Endothelial cell of umbilical vein (primary cell): ENCODE results near the gene HAUS6. TPM values are rescaled to one million over a fixed set of nuclear protein-coding genes. Genes with fewer than 3 reads are reported as not detected.
"Not testable (repeated sequence)": the region's sequence is repeated elsewhere in the genome, so short reads cannot be mapped to it uniquely, and the experiment has no call there.

Experiments
- BruUV-seq: library from RNA; stranded (reverse); fragments of 400-500 nt; replicated peaks from 2 replicates; lab custom pipeline; 2021; lab: Mats Ljungman, UMichigan
- CTCF ChIA-PET: fragments of 300-600, 350-600 bp; sonication (Branson Sonifier 250); formaldehyde crosslinking; loops from one replicate; lab custom pipeline; 2021; ENCODE audit warnings: antibody characterized with exemption, inconsistent platforms; lab: Charles Lee
- POLR2A ChIA-PET: fragments of 300-600, 350-600 bp; sonication (Branson Sonifier 250); formaldehyde crosslinking; loops from one replicate; lab custom pipeline; 2021; ENCODE audit warnings: antibody characterized with exemption, inconsistent platforms; lab: Charles Lee
- DNase-seq: peaks from one replicate; pipeline ENCODE4 v3.0.0-alpha.2; 2011; ENCODE audit warnings: low read depth, low spot score
- FAIRE-seq: peaks from 2 replicates; lab custom pipeline; 2011; peaks lifted over from hg19 to GRCh38; lab: Jason Lieb, UNC
- H2AFZ ChIP-seq: 2 replicates; pipeline ENCODE4 v1.6.0; 2012; ENCODE audit warnings: low read depth, low read length, control low read depth, inconsistent platforms
- H3K27ac ChIP-seq: 2 replicates; pipeline ENCODE4 v1.5.1; 2011; ENCODE audit warnings: low read depth, mild to moderate bottlenecking, control low read depth, low read length, moderate library complexity; ENCODE audit not compliant: insufficient read depth
- H3K27me3 ChIP-seq, 2 experiments: 2 replicates each; pipeline versions ENCODE4 v1.6.0 to v1.6.1; 2011; ENCODE audit warnings: low read length in 2 of 2, mixed read lengths in 1 of 2; ENCODE audit not compliant: control insufficient read depth in 2 of 2, insufficient read depth in 2 of 2
- H3K36me3 ChIP-seq, 2 experiments: 2 replicates in 1 of 2; 3 replicates in 1 of 2; pipeline ENCODE4 v1.5.1; 2011; ENCODE audit warnings: low read length in 2 of 2, mild to moderate bottlenecking in 1 of 2, moderate library complexity in 1 of 2; ENCODE audit not compliant: control insufficient read depth in 2 of 2, insufficient read depth in 2 of 2; ENCODE audit errors: extremely low read depth in 1 of 2
- H3K4me1 ChIP-seq: 3 replicates; pipeline ENCODE4 v1.5.1; 2011; ENCODE audit warnings: mild to moderate bottlenecking, low read length; ENCODE audit not compliant: control insufficient read depth, insufficient read depth; ENCODE audit errors: extremely low read depth
- H3K4me2 ChIP-seq: 2 replicates; pipeline ENCODE4 v1.6.1; 2011; ENCODE audit warnings: low read length, control low read depth, mixed read lengths; ENCODE audit not compliant: insufficient read depth
- H3K4me3 ChIP-seq, 3 experiments: fragments of 200-600 bp in 1 of 3; sonication (generic), shearing (Covaris generic) in 1 of 3; replicated peaks in 1 of 3; 2 replicates each; pipeline ENCODE4 v1.5.1; 2011 to 2016; ENCODE audit warnings: control low read depth in 3 of 3, low read length in 3 of 3, mild to moderate bottlenecking in 2 of 3, inconsistent platforms in 1 of 3, low read depth in 1 of 3, moderate library complexity in 1 of 3; ENCODE audit not compliant: insufficient read depth in 1 of 3
- H3K79me2 ChIP-seq: 2 replicates; pipeline ENCODE4 v1.6.0; 2012; ENCODE audit warnings: low read length, inconsistent platforms; ENCODE audit not compliant: control insufficient read depth, insufficient read depth
- H3K9ac ChIP-seq: replicated peaks from 2 replicates; pipeline ENCODE3; 2011; ENCODE audit warnings: low read length, control low read depth; ENCODE audit not compliant: insufficient read depth; ENCODE audit errors: extremely low read depth
- H3K9me1 ChIP-seq: replicated peaks from 3 replicates; pipeline ENCODE4 v1.6.0; 2011; ENCODE audit warnings: mild to moderate bottlenecking, low read length; ENCODE audit not compliant: control insufficient read depth, insufficient read depth; ENCODE audit errors: extremely low read depth
- H3K9me3 ChIP-seq: replicated peaks from 2 replicates; pipeline ENCODE4 v1.5.1; 2012; ENCODE audit warnings: low read length, inconsistent platforms; ENCODE audit not compliant: control insufficient read depth, insufficient read depth
- H4K20me1 ChIP-seq: replicated peaks from 2 replicates; pipeline ENCODE3; 2011; ENCODE audit warnings: mild to moderate bottlenecking, low read length; ENCODE audit not compliant: control insufficient read depth, insufficient read depth; ENCODE audit errors: extremely low read depth
- GATA2 ChIP-seq: IDR thresholded peaks from 2 replicates; pipeline ENCODE4 v1.7.0; 2011; ENCODE audit warnings: low read depth, mild to moderate bottlenecking, moderate library complexity, mixed read lengths, low read length; ENCODE audit not compliant: insufficient read length, insufficient read depth
- JUN ChIP-seq: IDR thresholded peaks from 2 replicates; pipeline ENCODE4 v1.6.1; 2011; ENCODE audit warnings: borderline replicate concordance, low read depth; ENCODE audit not compliant: insufficient read length, insufficient read depth
- MAX ChIP-seq: IDR thresholded peaks from 2 replicates; pipeline ENCODE4 v1.6.1; 2011; ENCODE audit not compliant: insufficient read depth, insufficient read length
- dilution Hi-C: fragments of 300-500 bp; cut with MboI; formaldehyde crosslinking; loops from one replicate; pipeline ENCODE4 v1.15.0; 2019; ENCODE audit warnings: low sequenced_read_pairs; ENCODE audit not compliant: extremely low pct_ligation_motif_present
- intact Hi-C: fragments of 100-400 bp; cut with micrococcal nuclease; formaldehyde crosslinking; loops from one replicate; pipeline ENCODE4 v1.10.0; 2022
- polyA plus RNA-seq, 4 experiments: library from polyadenylated mRNA; depleted of rRNA in 3 of 4; stranded (reverse) in 3 of 4; unstranded in 1 of 4; fragments of >200 nt; gene quantifications; 2 replicates each; pipeline versions ENCODE4 v1.2.1 to v1.2.3, GENCODE V29; 2011 to 2012; ENCODE audit warnings: missing spikeins in 1 of 4
- total RNA-seq: library from RNA; stranded (reverse); gene quantifications from 2 replicates; pipeline ENCODE4 v1.2.3, GENCODE V29; 2021

Gene HAUS6
- total and polyA plus RNA-seq, 2 donors (not counting 3 experiments of a cell fraction or from before 2014, with no cell fraction given), result 4.5 to 19.6 TPM

GRCh38 chr9:19023078-19023477 lies 79.6 kb downstream of the HAUS6 start:
- Histone ChIP-seq H3K4me1 (no peaks in the 10 kb centered on the region), H3K36me3 (no peaks in the 10 kb centered on the region), H3K79me2 (no peaks in the 10 kb centered on the region), H3K9me1 (no peaks in the 10 kb centered on the region), H3K4me2 (no peak overlapping the region), H4K20me1 (no peaks in the 10 kb centered on the region), H2AFZ (no peak overlapping the region), H3K27me3 (no peaks in the 10 kb centered on the region), H3K9me3 (no peaks in the 10 kb centered on the region), H3K27ac (no peak overlapping the region), H3K4me3 (no peak overlapping the region), H3K9ac (no peak overlapping the region)
- TF ChIP-seq JUN (no peak), GATA2 (no peak)
- no peak for DNase-seq
- no TSS peak for BruUV-seq
- ChIA-PET POLR2A (interaction anchor here (0.6 kb wide), 1 partner anchor 1278 kb away, joined by 7 read pairs; no protein-coding TSS in a partner anchor), CTCF (interaction anchor here (2.0 to 6.9 kb wide), 2 partner anchors 11 to 1210 kb away, joined by 6 to 136 read pairs; no protein-coding TSS in a partner anchor)
- intact Hi-C loops (no loop called here), dilution Hi-C loops (no loop called here)
- FAIRE-seq, result no peak

- CTCF ChIA-PET, result interaction anchor here (1.9 kb wide), 1 partner anchor 1211 kb away, joined by 5 read pairs; no protein-coding TSS in a partner anchor
- intact Hi-C loops (no loop called here), dilution Hi-C loops (no loop called here)
- no peaks in the 10 kb centered on the region for H3K9me3 ChIP-seq
- H3K4me1 ChIP-seq, result no peaks in the 10 kb centered on the region
- H3K27me3 ChIP-seq, result no peaks in the 10 kb centered on the region
- no peaks in the 10 kb centered on the region for H3K79me2 ChIP-seq
- BruUV-seq, result no TSS peak
- no peak for DNase-seq
- TF ChIP-seq GATA2, result no peak
- no peak for TF ChIP-seq MAX
- POLR2A ChIA-PET, result interaction anchor here (0.6 kb wide), 1 partner anchor 865 kb away, joined by 3 read pairs; no protein-coding TSS in a partner anchor
- no peak overlapping the region for H2AFZ ChIP-seq
- H3K9me1 ChIP-seq, result no peaks in the 10 kb centered on the region
- no peak for FAIRE-seq
- H3K27ac ChIP-seq, result no peak overlapping the region
- no peaks in the 10 kb centered on the region for H3K36me3 ChIP-seq
- no peaks in the 10 kb centered on the region for H4K20me1 ChIP-seq
- no peak overlapping the region for H3K9ac ChIP-seq
- H3K4me3 ChIP-seq, result no peak overlapping the region
- H3K4me2 ChIP-seq, result no peak overlapping the region
Measured at GRCh38 chr9:19022206-19022605, 80.5 kb downstream of the HAUS6 start.

GRCh38 chr9:19021649-19022048 lies 81.1 kb downstream of the HAUS6 start:
- H3K36me3 ChIP-seq, FAIRE-seq, H3K9me1 ChIP-seq, H2AFZ ChIP-seq, H3K9ac ChIP-seq, H3K9me3 ChIP-seq, H4K20me1 ChIP-seq, H3K79me2 ChIP-seq, H3K27me3 ChIP-seq, H3K4me2 ChIP-seq, DNase-seq, H3K27ac ChIP-seq, H3K4me1 ChIP-seq, intact Hi-C loops, BruUV-seq, dilution Hi-C loops, H3K4me3 ChIP-seq: not testable (repeated sequence)
- ChIA-PET CTCF (interaction anchor here (1.9 kb wide), 1 partner anchor 1211 kb away, joined by 5 read pairs; no protein-coding TSS in a partner anchor), POLR2A (interaction anchor here (0.6 kb wide), 1 partner anchor 865 kb away, joined by 3 read pairs; no protein-coding TSS in a partner anchor)
